DOHH2 (cell line): Measurements from ENCODE around the gene SLIT1.

ENCODE experiments used
- H3F3A ChIP-seq: fragments of 200-600 bp; sonication (generic), shearing (Covaris generic); 2 replicates; pipeline ENCODE4 v1.6.0; 2016; ENCODE audit warnings: antibody characterized with exemption, mild to moderate bottlenecking; ENCODE audit not compliant: control insufficient read depth, insufficient read depth
- H3K27ac ChIP-seq: fragments of 200-600 bp; sonication (generic); 2 replicates; pipeline ENCODE4 v1.5.1; 2014; ENCODE audit warnings: low read depth, mild to moderate bottlenecking, low read length, moderate library complexity
- H3K27me3 ChIP-seq: fragments of 200-600 bp; sonication (generic); 2 replicates; pipeline ENCODE4 v1.6.1; 2014; ENCODE audit warnings: mild to moderate bottlenecking, low read length, mixed read lengths; ENCODE audit not compliant: control insufficient read depth
- H3K36me3 ChIP-seq: fragments of 200-600 bp; sonication (generic); 2 replicates; pipeline ENCODE4 v1.6.1; 2014; ENCODE audit warnings: mild to moderate bottlenecking, low read length, moderate library complexity, mixed read lengths; ENCODE audit not compliant: control insufficient read depth
- H3K4me1 ChIP-seq: fragments of 200-600 bp; sonication (generic); 2 replicates; pipeline ENCODE4 v1.6.1; 2014; ENCODE audit warnings: mild to moderate bottlenecking, low read length, mixed read lengths; ENCODE audit not compliant: control insufficient read depth
- H3K4me2 ChIP-seq: fragments of 200-600 bp; sonication (generic); 2 replicates; pipeline ENCODE4 v1.6.0; 2014; ENCODE audit warnings: mild to moderate bottlenecking, low read length, moderate library complexity
- H3K4me3 ChIP-seq: fragments of 200-600 bp; sonication (generic); 2 replicates; pipeline ENCODE4 v1.5.1; 2014; ENCODE audit warnings: mild to moderate bottlenecking, low read length, mixed read lengths
- H3K79me2 ChIP-seq: fragments of 200-600 bp; sonication (generic); 2 replicates; pipeline ENCODE4 v1.6.1; 2014; ENCODE audit warnings: mild to moderate bottlenecking, low read length, mixed read lengths; ENCODE audit not compliant: control insufficient read depth
- H3K9me2 ChIP-seq: fragments of 200-600 bp; sonication (generic); replicated peaks from 2 replicates; pipeline ENCODE4 v1.6.1; 2014; ENCODE audit warnings: mild to moderate bottlenecking, low read length, mixed read lengths; ENCODE audit not compliant: control insufficient read depth
- H3K9me3 ChIP-seq: fragments of 200-600 bp; sonication (generic); 2 replicates; pipeline ENCODE4 v1.6.1; 2014; ENCODE audit warnings: antibody characterized with exemption, low read length, mixed read lengths; ENCODE audit not compliant: control insufficient read depth, insufficient read depth
- H4K20me1 ChIP-seq: fragments of 200-600 bp; sonication (generic); 2 replicates; pipeline ENCODE4 v1.6.0; 2014; ENCODE audit warnings: low read depth, mild to moderate bottlenecking, antibody characterized with exemption, low read length, moderate library complexity; ENCODE audit not compliant: control insufficient read depth, insufficient read depth
- CTCF ChIP-seq: fragments of 200-600 bp; sonication (generic); IDR thresholded peaks from one replicate; pipeline ENCODE4 v1.5.1; 2014; ENCODE audit warnings: antibody characterized with exemption, mild to moderate bottlenecking, low read depth, low read length; ENCODE audit not compliant: poor library complexity, severe bottlenecking
- EZH2phosphoT487 ChIP-seq: fragments of 200-600 bp; sonication (generic); IDR thresholded peaks from 2 replicates; pipeline ENCODE4 v1.6.1; 2017; ENCODE audit warnings: borderline replicate concordance, mild to moderate bottlenecking, antibody characterized with exemption, low read length, moderate library complexity, mixed read lengths

Gene SLIT1

GRCh38 chr10:97100657-97101056, 85.1 kb downstream of the SLIT1 start:
- Histone ChIP-seq H3K27me3 (peaks cover 36% of the 10 kb centered on the region), H3K4me2 (no peak overlapping the region), H4K20me1 (no peaks in the 10 kb centered on the region)

GRCh38 chr10:97099868-97100267, 85.9 kb downstream of the SLIT1 start:
- Histone ChIP-seq H3K4me1 (no peaks in the 10 kb centered on the region), H3F3A (no peaks in the 10 kb centered on the region), H3K9me3 (no peaks in the 10 kb centered on the region), H3K27ac (no peak overlapping the region), H3K36me3 (no peaks in the 10 kb centered on the region), H3K9me2 (no peaks in the 10 kb centered on the region), H3K4me2 (no peak overlapping the region), H3K79me2 (no peaks in the 10 kb centered on the region), H3K27me3 (peaks cover 44% of the 10 kb centered on the region), H4K20me1 (no peaks in the 10 kb centered on the region), H3K4me3 (no peak overlapping the region)
- TF ChIP-seq CTCF (no peak), EZH2phosphoT487 (no peak)

More at GRCh38 chr10:97100657-97101056, 85.1 kb downstream of the SLIT1 start:
- H3K27ac ChIP-seq, result no peak overlapping the region
- no peaks in the 10 kb centered on the region for H3K9me3 ChIP-seq
- no peaks in the 10 kb centered on the region for H3K36me3 ChIP-seq
- no peaks in the 10 kb centered on the region for H3K9me2 ChIP-seq
- no peak overlapping the region for H3K4me3 ChIP-seq
- no peaks in the 10 kb centered on the region for H3K4me1 ChIP-seq
- H3K79me2 ChIP-seq, result no peaks in the 10 kb centered on the region
- H3F3A ChIP-seq, result no peaks in the 10 kb centered on the region
- TF ChIP-seq CTCF (no peak), EZH2phosphoT487 (no peak)

- H3K4me3 ChIP-seq, result no peak overlapping the region
- no peaks in the 10 kb centered on the region for H3K9me2 ChIP-seq
- no peaks in the 10 kb centered on the region for H3K79me2 ChIP-seq
- no peak overlapping the region for H3K27ac ChIP-seq
- no peak for TF ChIP-seq CTCF
- TF ChIP-seq EZH2phosphoT487, result no peak
- H3K36me3 ChIP-seq, result no peaks in the 10 kb centered on the region
- H3K27me3 ChIP-seq, result peaks cover 50% of the 10 kb centered on the region
- no peaks in the 10 kb centered on the region for H3F3A ChIP-seq
- H3K9me3 ChIP-seq, result no peaks in the 10 kb centered on the region
- H4K20me1 ChIP-seq, result 0 out of 2 replicates have a peak, but pooled peaks cover 3% of the 10 kb centered on the region
- H3K4me2 ChIP-seq, result no peak overlapping the region
- H3K4me1 ChIP-seq, result no peaks in the 10 kb centered on the region
Observed at GRCh38 chr10:97099089-97099488, 86.7 kb downstream of the SLIT1 start.

- H3K4me2 ChIP-seq, result no peak overlapping the region
- no peak for TF ChIP-seq EZH2phosphoT487
- H3K4me3 ChIP-seq, result no peak overlapping the region
- 0 out of 2 replicates have a peak, but pooled peaks cover 3% of the 10 kb centered on the region for H4K20me1 ChIP-seq
- H3K27ac ChIP-seq, result no peak overlapping the region
- no peaks in the 10 kb centered on the region for H3K9me2 ChIP-seq
- no peaks in the 10 kb centered on the region for H3K36me3 ChIP-seq
- no peaks in the 10 kb centered on the region for H3K4me1 ChIP-seq
- no peaks in the 10 kb centered on the region for H3K9me3 ChIP-seq
- no peaks in the 10 kb centered on the region for H3K79me2 ChIP-seq
- H3K27me3 ChIP-seq, result peaks cover 59% of the 10 kb centered on the region
- no peaks in the 10 kb centered on the region for H3F3A ChIP-seq
Observed at GRCh38 chr10:97097084-97097433, 88.7 kb downstream of the SLIT1 start.
